Measurements from ENCODE around the gene SETBP1.

Gene SETBP1

DNA sequence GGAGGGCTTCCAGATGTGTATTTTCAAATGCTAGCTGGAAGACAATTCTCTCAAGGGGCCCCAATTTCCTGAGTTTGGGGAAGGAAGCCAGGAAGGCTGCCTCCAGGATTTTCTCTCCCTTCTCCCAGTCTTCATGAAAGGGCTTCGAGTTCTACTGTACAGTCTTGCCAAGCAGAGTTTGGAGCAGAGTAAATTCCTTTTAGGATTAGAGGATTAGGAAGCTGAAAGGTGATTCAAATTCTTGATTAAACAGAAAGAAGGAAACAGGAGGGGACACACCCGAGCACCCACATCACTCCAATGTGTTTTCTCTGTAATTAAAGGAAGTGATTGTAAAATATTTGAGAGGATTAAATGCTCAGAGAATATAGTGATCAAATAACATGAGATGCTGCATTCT, 217.8 kb downstream of the SETBP1 start:
- DNase-seq (ENCODE audit: low read depth) = no peak
- no peak overlapping the region for H3K4me3 ChIP-seq (ENCODE audit: low read depth, low read length)
- TF ChIP-seq, protein P1, sequence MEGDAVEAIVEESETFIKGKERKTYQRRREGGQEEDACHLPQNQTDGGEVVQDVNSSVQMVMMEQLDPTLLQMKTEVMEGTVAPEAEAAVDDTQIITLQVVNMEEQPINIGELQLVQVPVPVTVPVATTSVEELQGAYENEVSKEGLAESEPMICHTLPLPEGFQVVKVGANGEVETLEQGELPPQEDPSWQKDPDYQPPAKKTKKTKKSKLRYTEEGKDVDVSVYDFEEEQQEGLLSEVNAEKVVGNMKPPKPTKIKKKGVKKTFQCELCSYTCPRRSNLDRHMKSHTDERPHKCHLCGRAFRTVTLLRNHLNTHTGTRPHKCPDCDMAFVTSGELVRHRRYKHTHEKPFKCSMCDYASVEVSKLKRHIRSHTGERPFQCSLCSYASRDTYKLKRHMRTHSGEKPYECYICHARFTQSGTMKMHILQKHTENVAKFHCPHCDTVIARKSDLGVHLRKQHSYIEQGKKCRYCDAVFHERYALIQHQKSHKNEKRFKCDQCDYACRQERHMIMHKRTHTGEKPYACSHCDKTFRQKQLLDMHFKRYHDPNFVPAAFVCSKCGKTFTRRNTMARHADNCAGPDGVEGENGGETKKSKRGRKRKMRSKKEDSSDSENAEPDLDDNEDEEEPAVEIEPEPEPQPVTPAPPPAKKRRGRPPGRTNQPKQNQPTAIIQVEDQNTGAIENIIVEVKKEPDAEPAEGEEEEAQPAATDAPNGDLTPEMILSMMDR (IDR thresholded peaks at IDR 0.05; ENCODE audit: control insufficient read depth, extremely low read depth, insufficient read depth) = no peak

DNA sequence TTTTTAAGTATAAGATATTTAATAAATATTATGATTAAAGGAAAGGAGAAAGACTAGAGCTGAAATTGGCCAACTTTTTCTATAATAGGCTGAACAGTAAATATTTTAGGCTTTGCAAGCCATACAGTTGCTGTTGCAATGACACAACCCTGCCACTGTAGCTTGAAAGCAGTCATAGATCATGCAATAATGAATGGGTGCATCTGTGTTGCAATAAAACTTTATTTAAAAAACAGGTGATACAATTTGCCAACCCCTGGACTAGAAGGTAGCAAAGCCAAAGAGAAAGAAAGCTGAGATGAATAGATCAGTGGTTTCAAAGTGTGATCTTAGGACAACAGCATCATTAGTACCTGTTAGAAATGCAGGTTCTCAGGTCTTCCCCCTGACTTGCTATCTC, 219.1 kb downstream of the SETBP1 start:
- no peak overlapping the region for H3K4me3 ChIP-seq (ENCODE audit: low read depth, low read length)
- TF ChIP-seq, protein P1 (IDR thresholded peaks at IDR 0.05; ENCODE audit: control insufficient read depth, extremely low read depth, insufficient read depth) = no peak

DNA sequence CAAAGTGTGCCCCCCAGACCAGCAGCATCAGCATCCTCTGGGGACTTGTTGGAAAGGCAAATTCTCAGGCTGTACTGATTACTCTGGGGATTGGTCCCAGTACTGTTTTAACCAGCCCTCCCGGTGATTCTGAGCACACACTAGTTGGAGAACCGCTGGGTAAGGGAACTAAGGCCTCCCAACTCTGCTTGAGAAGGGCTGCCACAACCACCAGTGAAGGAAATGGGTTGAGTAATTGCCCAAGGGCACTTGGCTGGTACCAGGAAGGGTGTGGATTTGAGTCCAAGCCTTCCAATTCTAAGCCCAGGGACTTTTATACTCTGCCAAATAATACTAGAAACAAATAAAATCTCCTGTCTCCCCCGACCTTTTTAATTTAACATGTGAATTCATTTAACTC, 219.9 kb downstream of the SETBP1 start:
- DNase-seq (ENCODE audit: low read depth) = no peak
- TF ChIP-seq, protein P1 (IDR thresholded peaks at IDR 0.05; ENCODE audit: control insufficient read depth, extremely low read depth, insufficient read depth) = no peak
- H3K4me3 ChIP-seq (ENCODE audit: low read depth, low read length) = no peak overlapping the region

More for the DNA sequence above, 219.1 kb downstream of the SETBP1 start:
- DNase-seq (ENCODE audit: low read depth) = no peak

DNA sequence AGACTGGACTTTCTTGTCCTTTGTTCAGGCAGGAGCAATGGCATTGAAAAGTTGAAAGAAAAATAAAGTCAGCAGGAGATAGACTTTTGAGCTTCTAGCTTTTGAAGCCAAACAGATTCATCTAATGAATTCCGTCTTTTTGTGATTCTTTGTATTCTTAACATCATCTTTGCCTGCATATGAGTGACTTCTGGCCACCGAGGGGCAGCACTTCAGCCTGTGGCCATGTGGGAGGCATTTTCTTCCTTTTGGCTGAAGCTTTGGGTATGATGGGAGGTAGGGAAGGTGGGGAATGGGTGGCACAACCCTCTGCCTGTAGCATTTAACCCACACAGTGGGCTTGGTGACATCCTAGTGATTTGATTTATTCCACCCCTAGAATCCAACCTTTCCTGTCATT, 220.6 kb downstream of the SETBP1 start:
- no peak overlapping the region for H3K4me3 ChIP-seq (ENCODE audit: low read depth, low read length)
- DNase-seq (ENCODE audit: low read depth) = no peak
- TF ChIP-seq, protein P1 (IDR thresholded peaks at IDR 0.05; ENCODE audit: control insufficient read depth, extremely low read depth, insufficient read depth) = peak; percentile 37

DNA sequence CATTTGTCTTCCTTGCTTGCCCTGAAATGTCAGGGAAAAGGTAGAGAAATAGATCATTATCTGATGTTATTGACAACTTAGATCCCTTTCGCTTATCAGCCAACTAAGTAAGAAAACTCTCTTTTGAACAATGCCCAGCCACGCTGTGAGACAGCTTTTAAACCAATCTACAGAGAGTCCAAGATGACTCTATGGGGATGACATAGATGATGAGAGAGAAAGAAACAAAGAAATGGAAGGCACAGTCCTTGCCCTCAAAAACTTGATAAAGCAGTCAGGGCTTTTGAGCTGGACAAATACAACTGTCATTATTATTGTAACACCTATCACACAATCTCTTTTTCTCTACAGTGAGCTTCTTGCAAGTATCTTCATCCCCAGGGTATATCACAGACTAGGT, 222.6 kb downstream of the SETBP1 start:
- DNase-seq (ENCODE audit: low read depth) = no peak
- no peak overlapping the region for H3K4me3 ChIP-seq (ENCODE audit: low read depth, low read length)
- TF ChIP-seq, protein P1 (IDR thresholded peaks at IDR 0.05; ENCODE audit: control insufficient read depth, extremely low read depth, insufficient read depth) = no peak

DNA sequence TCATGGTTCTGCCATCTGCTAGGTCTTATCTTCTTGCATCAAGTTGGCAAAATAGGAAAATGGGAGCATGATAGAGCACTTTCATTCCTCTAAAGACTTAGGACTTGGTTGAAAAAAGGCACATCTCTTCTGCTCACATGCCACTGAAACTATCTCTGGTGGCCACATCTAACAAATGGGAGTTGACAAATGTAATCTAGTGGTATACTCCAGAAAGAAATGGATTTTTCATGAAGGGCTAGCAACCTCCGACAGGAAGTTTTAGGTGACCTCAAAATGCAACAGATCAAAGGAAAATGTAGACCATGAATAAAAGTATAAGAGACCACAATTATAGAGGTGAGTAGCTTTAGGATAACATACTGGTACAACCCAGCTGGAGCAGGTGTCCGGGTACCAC, 224.1 kb downstream of the SETBP1 start:
- TF ChIP-seq, protein P1 (IDR thresholded peaks at IDR 0.05; ENCODE audit: control insufficient read depth, extremely low read depth, insufficient read depth) = no peak
- no peak overlapping the region for H3K4me3 ChIP-seq (ENCODE audit: low read depth, low read length)
- DNase-seq (ENCODE audit: low read depth) = no peak

DNA sequence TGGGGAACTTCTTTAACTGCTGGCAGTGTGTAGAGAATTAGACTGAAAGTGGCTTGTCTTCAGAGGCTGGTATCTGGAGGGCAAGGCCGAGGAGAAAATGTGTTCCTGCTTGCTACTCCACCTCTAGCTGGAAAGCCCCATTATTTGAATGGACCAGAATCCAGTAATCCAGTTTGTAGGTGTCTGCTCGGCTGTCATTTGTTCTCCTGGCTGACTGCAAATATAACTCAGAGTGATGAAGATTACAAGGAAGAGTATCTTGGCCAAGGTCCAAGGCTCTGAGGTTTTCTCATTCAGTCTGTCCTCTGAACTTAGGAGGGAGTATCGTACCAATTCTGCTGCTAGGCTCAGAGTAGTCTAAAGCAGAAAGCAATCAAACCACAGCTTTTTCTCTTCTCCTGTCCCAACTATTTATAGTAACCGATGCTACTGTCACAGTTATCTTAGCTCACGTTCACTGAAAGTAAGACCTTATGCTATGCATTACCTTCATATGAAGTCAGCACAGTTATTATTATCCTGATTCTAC, 228.6 kb downstream of the SETBP1 start:
- TF ChIP-seq, protein P1 (IDR thresholded peaks at IDR 0.05; ENCODE audit: control insufficient read depth, extremely low read depth, insufficient read depth) = no peak
- DNase-seq (ENCODE audit: low read depth) = no peak
- H3K4me3 ChIP-seq (ENCODE audit: low read depth, low read length) = no peak overlapping the region
